Colon (tissue), 2 donors: ENCODE results near the gene RB1.
"Not testable (repeated sequence)": the region's sequence is repeated elsewhere in the genome, so short reads cannot be mapped to it uniquely, and the experiment has no call there.

Experiments
- FAIRE-seq: peaks from 2 replicates; lab custom pipeline; 2012; peaks lifted over from hg19 to GRCh38; lab: Jason Lieb, UNC
- donor health status: control.
- donor health status: control.

RB1 gene

DNA sequence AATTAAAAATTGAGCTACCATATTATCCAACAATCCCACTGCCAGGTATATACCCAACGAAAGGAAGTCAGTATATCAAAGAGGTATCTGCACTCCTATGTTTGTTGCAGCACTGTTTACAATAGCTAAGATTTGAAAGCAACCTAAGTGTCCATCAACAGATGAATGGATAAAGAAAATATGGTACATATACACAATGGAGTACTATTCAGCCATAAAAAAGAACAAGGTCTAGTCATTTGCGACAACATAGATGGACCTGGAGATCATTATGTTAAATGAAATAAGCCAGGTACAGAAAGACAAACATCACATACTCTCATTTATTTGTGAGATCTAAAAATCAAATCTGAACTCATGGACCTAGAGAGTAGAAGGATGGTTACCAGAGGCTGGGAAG is 52.0 kb downstream of the RB1 start:
- not testable (repeated sequence) for FAIRE-seq

DNA sequence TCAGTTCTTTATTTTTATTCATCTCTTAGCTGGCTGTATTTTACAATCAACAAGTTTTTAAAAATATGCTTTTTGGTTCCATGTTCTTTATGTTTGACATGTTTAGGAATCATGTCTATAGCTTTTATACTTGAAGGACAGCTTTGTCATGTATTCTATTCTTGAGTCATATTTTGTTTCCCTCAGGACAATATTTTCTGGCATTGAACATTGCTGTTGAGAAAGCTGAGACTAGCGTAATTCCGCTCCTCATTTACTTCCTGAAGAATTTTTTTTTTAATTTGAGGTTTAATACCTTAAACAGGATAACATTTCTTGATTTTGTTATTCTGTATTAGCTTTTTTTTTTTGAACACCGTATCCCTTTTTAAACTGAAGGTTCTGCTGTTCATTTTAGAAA is 53.2 kb downstream of the RB1 start:
- FAIRE-seq = no peak

DNA sequence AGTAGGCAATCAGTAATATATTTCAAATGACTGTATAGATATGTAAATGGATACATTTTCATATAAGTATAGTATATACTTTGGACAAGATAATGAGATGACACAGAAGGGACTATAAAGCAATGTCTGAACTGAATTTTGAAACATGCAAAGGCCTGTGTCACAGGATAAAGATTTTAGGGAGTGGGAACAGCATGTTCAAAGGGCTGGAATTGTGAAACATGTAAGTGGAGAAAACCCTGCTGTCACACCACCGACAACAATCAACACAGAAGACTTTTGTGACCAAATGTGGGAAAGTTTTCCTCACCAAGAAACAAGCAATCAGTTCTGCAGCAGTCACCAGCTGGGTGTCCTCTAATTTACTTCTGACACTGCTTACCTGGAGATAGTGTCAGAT is 66.4 kb downstream of the RB1 start:
- no peak for FAIRE-seq

DNA sequence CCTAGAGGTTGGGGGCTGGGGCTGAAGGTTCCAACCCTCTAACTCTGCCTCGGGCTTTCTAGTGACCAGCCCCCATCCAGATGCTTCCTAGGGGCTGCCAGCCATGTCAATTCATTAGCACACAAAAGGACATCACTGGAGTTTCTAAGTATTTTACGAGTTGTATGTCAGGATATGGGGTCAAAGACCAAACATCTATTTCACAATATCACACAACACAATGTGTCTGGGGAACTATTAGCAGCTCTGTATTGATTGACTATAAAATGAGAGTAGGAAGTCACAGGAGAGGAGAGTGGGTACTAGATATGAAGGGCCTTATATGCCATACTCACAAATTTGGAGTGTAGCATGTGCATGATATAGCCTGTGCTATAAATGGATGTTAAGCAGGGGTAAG is 67.3 kb downstream of the RB1 start:
- FAIRE-seq = no peak

DNA sequence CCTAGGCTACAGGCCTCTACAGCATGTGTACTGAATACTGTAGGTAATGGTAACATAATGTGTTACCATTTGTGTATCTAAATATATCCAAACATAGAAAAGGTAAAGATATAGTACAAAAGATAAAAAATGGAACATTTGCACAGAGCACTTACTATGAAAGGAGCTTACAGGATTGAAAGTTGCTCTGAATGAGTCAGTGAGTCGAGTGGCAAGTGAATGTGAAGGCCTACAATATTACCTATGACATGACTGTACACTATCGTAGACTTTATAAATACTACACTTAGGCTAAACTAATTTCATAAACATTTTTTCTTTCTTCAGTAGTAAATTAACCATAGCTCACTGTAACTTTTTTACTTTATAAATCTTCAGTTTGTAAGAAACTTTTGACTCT is 74.3 kb downstream of the RB1 start:
- no peak for FAIRE-seq

DNA sequence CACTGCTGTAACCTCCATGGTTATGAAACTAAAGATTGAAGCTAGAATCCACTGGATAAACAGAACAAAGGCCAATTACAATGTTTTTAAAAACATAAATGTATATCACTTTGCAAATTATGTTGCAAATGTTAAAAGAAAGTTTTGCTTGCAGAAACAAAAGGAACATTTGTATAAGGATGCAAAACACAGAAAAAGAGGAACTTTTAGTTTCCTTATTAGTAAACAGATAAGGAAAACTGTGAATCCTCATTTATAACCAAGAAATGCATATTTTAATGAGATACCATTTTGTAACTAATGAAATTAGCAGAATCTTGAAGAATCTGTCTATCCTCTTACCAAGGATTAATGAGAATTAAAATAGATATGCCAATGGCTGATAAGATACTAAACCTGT is 77.0 kb downstream of the RB1 start:
- no peak for FAIRE-seq

DNA sequence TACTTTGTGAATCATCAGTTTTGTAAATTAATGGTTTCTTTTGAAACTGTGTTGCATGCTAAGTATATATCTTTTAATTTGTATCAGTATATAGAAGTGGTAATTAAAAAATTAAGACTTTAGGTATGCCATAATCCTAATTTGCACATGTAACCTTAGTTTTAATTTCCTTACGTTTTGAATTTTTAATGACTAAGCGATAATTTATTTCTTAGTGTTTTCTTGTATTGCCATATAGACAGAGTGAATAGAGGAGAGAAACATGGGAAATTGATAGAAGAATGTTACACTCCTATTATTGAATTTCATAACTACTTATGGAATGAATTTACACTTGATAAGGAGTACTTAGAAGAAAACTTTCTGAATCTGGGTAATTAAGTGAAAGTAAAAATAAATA is 79.8 kb downstream of the RB1 start:
- no peak for FAIRE-seq

DNA sequence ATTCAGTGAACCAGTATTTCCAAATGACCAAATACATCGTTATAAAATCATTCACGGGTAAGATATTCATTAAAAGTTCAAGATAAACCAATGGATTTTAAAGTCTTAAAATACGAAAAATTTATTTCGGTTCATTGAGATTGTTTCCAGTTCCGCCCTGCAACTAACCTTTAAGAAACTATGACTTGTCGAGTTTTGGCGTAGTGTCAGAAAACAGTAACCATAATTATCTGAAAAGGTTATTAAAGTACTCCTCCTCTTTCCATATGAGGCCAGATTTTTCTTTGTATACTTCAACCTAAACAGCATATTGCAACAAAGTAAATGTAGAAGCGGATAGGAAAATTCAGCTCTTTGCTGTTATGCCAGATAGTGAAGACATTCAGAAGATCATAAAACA is 83.3 kb downstream of the RB1 start:
- no peak for FAIRE-seq

DNA sequence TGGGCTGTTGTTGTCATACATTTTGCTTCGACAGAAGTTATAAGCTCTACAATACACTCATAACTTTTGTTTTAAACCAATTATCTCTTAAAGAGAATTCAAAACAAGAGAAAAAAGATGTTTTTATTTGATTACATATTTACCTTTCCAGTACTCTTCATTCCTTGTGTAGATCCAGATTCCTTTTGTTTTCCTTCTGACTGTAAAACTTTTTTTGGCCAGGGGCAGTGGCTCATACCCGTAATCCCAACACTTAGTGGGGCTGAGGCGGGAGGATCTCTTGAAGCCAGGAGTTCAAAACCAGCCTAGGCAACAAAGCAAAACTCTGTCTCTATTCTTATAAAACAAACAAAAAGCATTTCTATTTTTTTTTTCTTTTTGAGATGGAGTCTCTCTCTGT is 87.7 kb downstream of the RB1 start:
- no peak for FAIRE-seq

DNA sequence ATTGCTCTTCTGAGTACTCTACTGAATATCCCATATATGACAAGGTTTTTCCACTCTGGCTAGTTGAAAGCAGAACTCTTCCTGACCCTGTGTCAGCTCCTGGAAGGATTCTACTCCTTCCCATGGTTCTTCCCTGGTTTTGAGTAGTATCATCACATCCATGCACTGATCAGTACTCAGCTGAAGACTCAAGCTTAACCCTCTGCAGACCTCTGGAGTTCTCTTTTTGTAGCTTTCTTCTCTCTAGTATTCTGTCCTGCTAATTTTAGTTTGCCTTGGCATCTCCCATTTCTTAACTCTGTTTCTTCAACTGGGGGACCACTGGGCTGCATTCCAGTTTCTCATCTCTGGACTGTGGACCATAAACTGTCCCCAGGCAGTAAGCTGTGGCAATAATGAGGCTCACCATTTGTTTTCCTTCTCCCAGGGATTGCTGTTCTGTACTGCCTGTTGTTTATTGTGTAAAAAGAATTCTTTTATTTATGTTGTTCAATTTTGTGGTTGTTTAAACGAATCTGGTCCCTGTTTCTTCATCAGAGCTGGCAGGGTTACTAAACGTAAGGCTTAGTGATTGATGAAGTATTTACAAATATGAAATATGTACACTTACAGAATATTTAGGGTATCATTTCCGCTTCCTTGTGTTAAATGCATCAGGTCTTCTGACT is 89.6 kb downstream of the RB1 start:
- no peak for FAIRE-seq

DNA sequence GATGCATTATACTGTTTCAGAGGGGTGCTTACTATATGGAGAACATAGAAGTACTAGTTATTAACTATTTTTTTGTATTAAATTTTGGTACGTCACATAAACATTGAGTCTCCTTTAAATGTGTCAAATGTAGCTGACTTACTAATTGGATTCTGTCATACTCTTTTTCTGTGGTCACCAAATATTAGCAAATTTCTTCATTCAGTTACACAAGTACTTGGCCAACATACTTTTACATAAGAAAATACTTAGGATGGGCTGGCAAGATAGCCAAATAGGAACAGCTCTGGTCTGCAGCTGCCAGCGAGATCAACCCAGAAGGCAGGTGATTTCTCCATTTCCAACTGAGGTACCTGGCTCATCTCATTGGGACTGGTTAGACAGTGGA is 90.1 kb downstream of the RB1 start:
- FAIRE-seq = no peak

DNA sequence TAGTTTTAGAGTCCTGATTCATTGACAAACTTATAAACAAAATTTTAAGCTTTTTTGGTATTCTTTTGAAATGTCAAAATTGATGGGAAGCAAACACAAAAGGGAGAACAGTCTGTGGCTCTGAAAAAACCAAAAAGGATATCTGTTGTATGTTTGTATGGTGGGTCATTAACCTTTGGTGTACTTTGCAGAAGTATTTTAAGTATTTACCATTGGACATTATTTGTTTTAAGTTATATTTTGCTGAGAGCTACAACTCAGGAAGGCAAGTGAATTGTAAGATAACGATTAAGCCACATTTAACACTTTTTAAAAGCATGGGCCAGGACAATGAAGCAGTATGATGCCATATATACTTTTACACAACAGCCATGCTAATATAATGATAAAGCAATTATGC is 94.2 kb downstream of the RB1 start:
- FAIRE-seq = no peak

DNA sequence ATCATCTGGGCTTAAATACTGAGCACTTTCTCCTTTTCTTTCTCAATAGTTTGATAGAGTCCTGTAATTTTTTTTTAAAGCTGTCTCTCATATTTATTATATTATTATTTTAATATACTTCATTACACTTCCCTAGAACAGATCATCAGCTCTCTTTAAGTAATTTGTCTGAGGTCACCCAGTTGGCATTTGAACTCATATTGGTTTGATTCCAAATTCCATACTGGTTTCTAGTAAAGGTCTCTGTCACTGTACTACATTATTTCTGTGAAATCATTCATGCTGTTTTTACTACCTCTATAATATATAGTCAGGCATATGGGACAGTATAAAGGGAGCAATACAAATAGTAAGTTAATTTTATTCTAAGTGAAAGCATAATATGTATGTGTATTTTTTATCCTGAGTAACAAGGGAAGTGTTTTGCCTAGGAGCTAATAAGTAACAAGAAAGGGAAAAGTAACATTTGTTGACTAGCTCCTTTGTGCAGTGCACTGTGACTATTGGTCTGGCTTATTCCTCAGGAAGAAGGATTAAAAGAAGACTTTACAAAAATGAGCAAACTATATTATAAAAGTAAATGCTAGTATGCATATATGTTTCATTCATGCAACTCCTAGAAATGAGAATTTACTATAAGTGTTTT is 95.0 kb downstream of the RB1 start:
- no peak for FAIRE-seq

DNA sequence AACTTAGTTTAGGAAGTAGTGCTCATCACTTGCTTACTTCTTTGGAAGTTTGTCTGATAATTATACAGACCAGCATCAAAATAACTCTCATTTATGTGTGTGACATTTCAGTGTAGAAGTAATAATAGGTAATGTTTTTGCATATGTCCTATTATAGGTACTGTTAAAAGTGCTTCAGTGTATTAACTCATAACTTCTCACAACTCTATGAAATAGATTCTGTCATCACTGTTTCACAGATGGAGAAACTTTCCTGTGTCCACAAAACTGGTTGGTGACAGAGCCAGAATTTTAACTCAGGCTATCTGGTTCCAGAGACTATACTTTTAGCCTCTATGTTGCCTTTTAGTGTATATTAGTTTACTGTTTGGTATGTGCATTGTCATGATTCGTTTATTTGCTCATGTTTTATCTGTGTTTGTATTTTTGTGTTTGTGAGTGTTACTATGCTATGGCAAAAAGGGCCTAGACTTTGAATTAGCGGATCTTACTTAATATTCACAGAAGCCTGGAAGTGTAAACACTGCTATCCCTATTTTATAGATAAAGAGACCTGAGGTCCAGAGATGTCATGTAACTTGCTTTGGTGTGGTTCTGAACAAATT is 96.6 kb downstream of the RB1 start:
- FAIRE-seq = no peak

DNA sequence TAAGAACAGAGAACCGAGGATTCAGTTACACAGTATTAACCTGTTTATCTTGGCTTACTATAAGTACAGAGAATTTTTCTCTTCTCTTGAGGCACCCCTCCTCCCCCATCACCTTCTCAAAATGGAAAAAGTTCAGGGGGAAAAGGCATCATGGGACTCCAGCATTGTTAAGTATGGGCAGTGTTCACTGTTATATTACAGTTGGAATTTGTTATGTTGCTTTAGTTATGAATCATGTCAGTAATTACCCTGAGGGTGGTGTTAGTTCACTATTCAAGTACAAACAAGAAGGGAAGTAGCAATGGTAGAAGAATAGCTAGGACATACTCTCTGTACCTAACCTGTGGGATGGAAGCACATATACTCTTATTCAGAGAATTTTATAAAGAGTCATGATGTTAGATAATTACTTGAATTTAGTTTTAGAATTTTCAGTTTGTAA is 97.3 kb downstream of the RB1 start:
- no peak for FAIRE-seq

DNA sequence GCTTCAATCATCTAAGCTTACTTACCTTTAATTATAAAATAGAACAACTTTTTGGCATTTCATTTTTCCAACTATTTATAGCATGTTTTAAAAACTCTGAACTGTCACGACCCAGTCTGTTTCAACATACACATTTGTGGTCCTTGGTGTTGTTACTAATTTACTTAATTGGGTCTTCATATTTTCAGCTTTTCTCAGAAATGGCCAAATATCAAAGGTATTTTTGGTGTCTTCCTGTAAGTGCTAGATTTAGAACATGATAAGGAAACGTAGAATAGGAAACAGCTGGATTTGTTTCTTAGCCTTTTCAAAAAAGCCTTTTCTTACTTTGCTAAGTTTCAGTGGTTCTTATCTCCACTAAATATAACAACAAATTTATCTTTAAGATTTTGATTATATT is 97.9 kb downstream of the RB1 start:
- FAIRE-seq = no peak

DNA sequence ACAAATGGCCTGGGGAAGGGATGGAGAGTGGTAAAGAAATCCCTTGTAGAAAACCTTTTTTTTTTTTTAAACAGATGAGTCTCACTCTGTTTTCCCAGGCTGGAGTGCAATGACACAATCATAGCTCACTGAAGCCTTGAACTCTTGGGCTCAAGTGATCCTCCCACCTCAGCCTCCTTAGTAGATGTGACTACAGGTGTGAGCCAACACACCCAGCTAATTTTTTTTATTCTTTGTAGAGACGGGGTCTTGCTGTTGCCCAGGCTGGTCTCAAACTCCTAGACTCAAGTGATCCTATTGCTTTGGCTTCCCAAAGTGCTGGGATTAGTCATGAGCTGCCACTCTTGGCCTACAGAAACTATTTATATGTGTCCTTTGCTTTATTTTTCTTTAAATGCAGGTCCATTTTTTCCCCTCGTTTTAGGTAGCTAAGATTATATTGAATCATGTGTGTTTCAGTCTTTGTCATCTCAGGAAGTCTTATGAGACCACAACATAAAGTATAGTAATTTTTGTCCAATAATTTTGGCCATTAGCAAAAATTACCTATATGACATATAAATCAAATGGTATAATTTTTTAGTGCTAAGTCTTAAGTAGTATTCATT is 98.9 kb downstream of the RB1 start:
- FAIRE-seq = no peak

DNA sequence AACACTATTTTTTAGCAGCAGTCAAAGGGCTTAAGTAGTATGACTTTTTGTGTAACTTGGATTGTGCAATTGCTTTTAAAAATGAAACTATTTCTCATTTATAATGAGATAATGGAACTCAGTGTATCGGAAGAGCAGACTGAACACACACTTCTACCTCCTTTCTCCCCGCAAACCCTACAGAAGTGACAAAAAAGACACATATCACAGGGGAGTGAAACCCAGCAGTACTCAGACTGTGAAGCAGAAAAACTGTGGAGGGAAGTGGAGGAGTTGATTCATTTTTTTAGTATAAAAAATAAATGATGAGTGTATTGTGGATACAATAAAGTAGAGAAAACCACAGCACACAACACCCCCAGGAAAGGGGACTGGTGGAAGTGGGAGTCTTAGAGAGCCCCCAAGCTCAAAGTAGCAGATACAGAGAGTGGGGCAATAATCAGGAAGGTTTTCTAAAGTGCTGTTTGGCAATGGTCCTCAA is 99.6 kb downstream of the RB1 start:
- no peak for FAIRE-seq

DNA sequence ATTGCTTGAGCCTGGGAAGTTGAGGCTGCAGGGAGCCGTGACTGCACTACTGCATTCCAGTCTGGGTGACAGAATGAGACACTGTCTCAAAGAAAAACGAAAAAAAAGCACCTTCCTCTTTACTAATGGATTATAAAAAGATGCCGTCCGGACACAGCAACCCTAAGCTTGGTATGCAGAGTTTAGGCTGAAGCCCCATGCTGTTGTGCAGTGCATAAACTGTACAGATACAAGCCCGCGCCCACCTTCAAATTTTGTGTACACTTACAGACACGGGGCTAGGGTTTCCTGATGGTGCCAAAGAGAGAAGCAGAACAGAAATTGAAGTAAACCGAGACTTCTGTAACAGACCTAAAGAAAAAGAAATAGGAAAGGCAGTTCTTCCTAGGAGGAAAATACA is 100.4 kb downstream of the RB1 start:
- FAIRE-seq = no peak

DNA sequence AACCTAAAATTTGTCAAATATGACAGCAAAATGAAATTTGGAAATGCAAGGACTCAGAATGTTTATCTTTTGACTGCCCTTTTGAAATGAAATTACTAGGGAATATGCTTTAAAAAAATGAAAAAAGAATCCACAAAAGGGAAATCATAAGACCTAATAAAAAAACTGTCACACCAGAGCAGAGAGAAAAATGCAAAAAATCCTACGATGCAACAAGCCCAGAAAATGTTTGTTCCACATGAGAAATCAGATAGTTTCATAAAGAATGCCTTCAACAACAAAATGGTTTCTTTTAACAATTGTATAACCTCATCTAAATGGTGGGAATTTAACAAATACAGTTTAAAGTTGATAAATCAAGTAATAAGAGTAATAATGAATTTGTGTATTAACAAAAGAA is 101.4 kb downstream of the RB1 start:
- no peak for FAIRE-seq

DNA sequence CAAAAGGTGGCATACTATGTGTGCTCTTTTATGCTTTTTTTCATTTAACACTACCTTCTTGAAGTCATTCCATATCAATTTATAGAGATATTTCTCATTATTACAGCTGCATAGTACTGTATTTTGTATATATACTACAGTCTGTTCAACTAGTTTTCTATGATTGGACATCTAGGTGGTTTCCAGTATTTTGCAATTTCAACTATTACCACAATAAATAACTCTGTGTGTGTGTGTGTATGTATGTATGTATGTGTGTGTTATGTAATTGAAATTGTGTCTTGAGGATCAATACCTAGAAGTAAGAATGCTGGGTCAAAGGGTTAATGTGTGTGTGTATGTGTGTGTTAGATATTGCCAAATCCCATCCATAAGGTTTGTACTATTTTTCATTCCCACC is 102.3 kb downstream of the RB1 start:
- no peak for FAIRE-seq

DNA sequence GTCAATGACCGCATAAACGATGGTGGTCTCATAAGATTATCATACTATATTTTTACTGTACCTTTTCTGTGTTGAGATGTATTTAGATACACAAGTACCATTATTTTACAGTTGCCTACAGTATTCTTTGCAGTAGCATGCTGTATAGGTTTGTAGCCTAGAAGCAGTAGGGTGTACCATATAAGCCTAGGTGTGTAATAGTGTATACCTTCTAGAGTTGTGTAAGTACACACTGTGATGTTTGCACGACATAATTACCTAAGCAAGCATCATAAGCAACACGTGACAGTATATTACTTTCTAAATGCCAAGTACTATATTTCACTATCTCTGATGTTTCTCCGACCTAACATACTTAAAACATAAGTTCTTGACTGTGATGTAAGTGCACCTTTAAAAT is 106.6 kb downstream of the RB1 start:
- FAIRE-seq = no peak

DNA sequence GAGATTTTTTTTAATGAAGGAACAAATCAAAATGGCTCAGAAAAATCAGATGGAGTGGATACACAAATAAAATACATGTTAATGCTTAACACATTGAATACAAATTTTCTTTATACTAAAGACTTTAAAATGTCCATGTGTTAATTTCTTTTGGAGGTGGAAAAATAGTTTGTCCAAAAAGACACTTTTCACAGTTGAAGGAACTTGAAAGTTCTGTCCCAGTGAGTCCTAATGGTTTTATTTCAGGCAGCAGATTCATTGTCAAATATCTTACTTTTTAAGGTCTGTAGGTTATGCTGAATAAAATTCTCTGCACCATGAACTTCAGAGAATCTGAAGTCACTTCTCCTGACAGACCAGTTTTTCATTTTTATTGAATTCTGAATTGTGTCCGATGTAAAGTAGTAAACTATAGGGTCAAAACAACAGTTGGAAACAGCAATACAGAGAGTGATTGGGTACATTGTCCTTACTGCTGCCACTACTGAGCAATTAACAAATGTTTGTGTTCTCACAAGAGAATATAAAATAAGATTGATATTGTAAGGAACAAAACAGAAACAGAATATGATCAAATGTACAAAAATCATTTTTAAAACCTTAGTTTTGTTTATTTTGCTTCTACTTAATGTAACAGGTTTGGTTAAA is 107.7 kb downstream of the RB1 start:
- peak; percentile 66 for FAIRE-seq
